Fibroblast of the conjunctiva (primary cell): ENCODE measurements around the gene CD164L2.
"Not testable (repeated sequence)": the region's sequence is repeated elsewhere in the genome, so short reads cannot be mapped to it uniquely, and the experiment has no call there.

Experiments
- DNase-seq: peaks from one replicate; pipeline ENCODE4 v3.0.0-alpha.2; 2010; ENCODE audit warnings: low read depth

The CD164L2 gene

GRCh38 chr1:27384797-27385196 is 1.7 kb upstream of the CD164L2 start:
- DNase-seq: not testable (repeated sequence)

GRCh38 chr1:27383661-27384060 is 528 bp upstream of the CD164L2 start:
- DNase-seq: no peak

DNA sequence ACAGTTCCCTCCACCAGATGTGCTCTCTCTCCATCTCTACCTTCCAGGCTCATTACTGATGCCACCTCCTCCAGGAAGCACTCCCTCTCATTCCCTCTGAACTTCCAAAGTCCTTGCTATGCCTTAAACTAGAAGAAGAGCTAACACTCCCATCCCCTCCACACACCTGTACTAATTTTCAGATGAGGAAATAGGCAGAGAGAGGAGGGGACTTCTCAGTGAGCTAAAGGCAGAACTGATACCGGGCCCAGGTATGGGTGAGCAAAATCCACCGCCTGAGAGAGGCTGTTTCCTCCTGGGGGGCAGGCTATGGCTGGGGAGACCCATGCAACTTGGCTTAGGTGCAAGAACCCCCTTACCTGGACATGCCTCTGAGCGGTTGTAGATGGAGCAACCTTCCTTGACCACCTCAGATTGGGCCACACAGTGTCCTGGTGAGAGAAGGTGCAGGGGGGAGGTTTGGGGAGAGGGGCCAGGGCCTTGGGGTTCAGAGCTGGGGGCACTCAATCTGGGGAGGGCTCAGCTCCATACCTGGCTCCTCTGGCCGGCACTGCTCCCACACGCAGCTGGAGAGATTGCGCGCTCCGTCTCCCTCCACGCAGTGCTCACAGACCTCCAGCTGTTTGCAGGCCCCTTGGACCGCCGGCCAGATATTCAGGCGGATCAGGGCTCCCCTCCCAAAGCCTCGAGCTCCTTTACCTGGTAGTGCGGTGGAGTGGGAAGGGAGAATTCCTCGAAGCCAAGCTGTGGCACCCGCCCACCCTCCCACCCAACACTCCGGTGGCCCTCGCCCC is 967 bp downstream of the CD164L2 start:
- DNase-seq: no peak

- no peak for DNase-seq
These were observed 2.1 kb downstream of the CD164L2 start for GRCh38 chr1:27380766-27381733.

GRCh38 chr1:27380224-27380623 is 2.9 kb downstream of the CD164L2 start:
- no peak for DNase-seq

GRCh38 chr1:27379564-27380122 is 3.5 kb downstream of the CD164L2 start:
- DNase-seq: no peak

- DNase-seq: no peak
These were observed 5.2 kb downstream of the CD164L2 start for GRCh38 chr1:27377760-27378495.

- no peak for DNase-seq
These were observed 8.6 kb downstream of the CD164L2 start, which contains the start of gene FCN3 for GRCh38 chr1:27374362-27375086. Gene FCN3, minus strand, starts transcription at chr1:27374824. Its CDS starts 6 bp downstream, at chr1:27374818.

DNA sequence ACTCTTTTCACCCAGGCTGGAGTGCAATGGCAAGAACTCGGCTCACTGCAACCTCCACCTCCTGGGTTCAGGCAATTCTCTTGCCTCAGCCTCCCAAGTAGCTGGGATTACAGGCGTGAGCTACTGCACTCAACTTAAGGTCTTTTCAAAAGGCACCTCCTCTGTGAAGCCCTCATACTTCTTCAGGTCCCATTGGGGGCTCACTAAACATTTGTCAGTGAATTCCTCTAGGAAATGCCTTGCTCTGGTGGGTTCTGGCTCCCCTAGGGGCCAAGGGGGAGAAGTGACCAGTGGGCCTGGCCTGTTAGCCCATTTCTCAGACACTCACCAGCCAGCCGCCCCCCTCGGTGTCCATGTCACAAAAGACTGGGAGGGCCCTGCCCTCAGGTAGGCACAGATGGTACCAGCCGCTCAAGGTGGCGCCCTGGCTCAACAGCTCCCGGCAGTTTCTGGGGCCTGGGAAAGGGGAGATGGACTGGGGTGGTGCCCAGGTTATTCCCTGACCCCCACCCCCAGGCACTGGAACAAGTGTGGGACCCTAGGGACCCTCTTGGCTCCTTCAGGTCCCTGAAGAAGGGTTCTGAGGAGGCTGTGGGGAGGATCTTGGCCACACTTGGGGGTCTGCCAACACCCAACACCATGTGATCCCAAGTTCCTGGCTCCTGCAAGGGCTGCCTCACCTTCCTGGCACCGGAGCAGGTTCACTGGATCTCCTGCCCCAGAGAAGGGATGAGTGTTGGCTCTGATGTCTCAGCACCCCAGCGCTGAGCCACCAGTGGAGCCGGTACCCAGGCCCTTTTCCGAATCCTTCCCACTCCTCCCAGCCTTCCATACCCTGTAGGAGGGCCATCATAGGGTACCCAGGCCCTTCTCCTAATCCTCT is 10.1 kb downstream of the CD164L2 start:
- no peak for DNase-seq

DNA sequence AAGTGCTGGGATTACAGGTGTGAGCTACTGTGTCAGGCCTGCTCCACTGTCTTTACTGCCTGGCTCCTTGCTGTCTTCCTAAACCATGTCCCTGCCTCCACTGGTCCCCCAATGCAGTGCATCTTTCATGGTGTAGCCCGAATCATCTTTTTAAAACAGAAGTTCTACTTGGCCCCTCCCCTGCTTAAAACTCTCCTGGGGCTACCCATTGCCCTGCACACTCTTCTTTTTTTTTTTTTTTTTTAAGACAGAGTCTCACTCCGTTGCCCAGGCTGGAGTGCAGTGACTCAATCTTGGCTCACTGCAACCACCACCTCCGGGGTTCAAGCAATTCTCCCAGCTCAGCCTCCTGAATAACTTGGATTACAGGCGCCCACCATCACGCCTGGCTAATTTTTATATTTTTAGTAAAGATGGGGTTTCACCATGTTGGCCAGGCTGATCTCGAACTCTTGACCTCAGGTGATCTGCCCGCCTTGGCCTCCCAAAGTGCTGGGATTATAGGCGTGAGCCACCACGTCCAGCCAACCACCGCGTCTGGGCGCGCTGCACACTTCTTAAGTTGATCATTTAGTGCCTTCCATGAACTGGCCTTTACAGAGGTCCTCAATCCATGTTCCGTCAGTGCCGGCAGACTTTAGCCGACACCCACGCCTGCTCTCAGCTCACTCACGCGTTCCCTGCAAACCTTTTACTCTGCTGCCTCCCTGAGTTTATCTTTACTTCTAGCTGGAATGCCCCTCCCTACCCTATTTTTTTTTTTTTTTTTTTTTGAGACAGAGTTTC is 10.9 kb downstream of the CD164L2 start:
- DNase-seq: no peak

DNA sequence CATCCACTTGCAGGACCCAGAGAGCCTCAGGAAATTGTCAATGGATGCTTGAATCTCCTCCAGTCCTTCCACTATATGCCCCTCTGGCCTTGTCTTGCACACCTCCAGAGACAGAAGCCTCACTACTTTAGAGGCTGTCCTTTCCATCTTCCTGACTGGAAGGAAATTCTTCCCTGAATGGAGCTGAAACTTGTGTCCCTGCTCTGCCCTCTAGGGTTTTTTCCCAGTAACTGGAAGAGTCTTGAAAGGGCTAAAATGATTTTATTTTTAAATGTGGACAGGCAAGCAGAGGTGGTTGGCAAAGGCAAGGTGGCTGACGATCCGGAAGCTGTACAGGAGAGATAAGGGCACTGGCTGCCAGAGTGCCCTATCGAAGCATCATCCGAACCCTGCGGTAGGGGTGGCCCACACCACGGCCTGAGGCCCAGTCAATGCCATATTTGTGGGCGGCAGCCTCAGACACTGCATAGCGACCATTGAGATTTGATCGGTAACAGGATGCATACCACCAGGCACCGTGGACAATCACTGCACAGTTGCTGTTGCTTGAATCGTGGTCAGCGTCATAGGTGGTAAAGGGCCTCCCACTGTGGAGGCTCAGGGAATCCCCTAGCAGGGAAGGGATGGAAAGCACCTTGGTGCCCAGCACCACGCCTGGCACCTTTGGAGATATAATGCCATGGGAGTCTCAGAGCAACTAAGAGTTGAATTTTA is 14.1 kb downstream of the CD164L2 start:
- DNase-seq: no peak

DNA sequence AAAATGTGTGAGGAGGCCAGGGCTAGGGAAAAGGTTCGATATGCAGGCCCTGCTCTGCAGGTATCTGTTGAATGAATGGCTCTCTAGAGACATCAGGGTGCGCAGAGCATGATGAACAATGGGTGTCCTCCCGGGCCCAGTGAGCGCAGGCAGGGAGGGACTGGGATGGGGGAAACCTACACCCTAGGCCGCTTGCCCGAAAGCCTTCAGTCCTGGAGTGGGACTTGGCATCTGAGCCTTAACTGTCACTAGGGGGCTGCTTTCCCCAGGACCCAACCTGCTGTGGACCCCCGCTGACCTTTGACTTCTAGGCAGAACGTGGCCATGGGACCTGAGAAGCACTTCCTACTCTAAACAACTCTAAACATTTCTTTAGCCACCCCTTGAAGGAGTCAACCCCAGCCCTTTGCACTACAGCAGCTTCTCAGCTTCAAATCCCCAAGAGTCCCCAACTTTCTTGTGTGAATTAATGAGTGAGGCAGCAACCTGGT is 15.9 kb downstream of the CD164L2 start:
- no peak for DNase-seq

GRCh38 chr1:27366411-27367159 is 16.5 kb downstream of the CD164L2 start, which contains the start of gene MAP3K6:
Gene MAP3K6, minus strand, starts transcription at chr1:27366961. Its CDS starts 364 bp downstream, at chr1:27366597.
- peak; percentile 71 for DNase-seq

GRCh38 chr1:27366113-27366410 is 17.1 kb downstream of the CD164L2 start:
- peak; percentile 47 for DNase-seq

DNA sequence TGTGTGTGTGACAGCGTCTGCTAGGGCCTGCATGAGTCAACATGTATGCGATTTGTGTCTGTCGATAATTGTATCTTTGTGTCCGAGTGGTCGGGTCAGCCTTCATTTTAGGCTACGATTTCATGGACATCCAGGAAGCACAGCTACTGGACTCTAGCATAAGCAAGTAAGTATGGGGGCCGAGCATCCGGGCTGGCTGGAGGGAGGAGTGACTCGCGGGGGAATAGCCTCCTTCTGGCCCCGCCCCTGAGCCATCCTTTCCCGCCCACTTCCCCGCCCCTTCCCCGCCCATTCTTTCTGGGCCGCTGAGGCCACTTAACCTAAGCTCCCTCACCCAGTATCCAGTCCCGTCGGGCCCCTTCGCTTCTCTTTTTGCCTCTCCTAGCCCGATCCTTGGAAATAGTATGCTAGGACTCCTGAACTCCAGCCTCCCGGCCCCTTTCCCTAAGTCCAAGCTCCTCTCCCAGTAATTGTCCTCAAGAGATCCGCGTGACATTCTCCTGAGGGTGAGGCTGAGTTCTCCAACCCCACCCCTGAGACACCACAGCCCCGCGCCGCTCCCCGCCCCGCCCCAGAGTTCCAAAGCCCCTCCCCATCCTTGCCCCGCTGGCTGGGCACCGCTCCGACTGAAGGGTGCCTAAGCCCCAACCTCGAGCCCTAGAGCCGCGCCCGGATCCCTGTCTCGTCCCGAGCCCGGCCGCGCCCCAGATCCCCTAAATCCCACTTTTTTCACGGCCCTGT is 17.6 kb downstream of the CD164L2 start:
- DNase-seq: peak; percentile 77

- DNase-seq: no peak
These were observed 18.3 kb downstream of the CD164L2 start for GRCh38 chr1:27364696-27365371.
